GM03348 (cell line): ENCODE results near the gene HLA-DPB1.
A peak's percentile ranks its signal among the peaks of the same experiment; 100 is the strongest.

ENCODE experiments used
- DNase-seq: peaks from one replicate; pipeline ENCODE4 v3.0.0; 2012; ENCODE audit warnings: low spot score

HLA-DPB1 gene

DNA sequence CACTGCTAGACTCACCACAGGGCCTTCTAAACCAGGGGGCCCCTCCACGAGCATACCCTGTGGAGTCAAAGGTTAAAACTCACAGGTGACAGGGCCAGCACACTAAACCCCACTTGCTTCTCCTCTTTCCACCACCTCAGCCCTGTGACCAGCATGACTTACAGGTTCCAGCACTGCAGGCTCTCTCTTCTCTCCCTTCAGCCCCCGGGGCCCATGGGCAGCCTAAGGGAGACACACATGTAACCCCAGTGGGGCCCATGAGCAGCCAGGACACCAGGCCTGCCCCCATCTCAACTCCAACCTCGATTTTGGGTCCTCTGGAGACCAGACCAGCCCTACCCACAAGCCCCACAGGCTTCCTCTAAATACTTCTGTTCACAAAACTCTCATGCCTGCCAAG lies 28.0 kb downstream of the HLA-DPB1 start:
- DNase-seq: no peak

DNA sequence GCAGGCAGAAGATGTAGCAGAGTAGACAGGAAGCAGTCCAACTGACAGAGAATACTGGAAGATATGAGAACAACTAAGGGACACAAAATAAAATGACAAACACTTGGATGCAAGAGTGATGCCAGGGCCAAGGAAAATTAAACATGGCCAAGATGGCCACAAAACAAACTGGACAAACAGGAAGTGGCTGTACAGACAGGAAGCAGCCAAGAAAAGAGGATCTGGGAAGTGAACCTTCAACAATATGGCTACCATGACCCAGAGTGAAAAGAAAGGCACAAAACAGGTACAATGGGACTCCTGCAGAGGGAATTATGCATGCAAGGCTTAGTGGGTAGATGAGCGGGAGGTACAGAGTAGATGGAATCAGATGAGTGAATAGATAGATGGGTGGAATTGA lies 29.1 kb downstream of the HLA-DPB1 start:
- no peak for DNase-seq

DNA sequence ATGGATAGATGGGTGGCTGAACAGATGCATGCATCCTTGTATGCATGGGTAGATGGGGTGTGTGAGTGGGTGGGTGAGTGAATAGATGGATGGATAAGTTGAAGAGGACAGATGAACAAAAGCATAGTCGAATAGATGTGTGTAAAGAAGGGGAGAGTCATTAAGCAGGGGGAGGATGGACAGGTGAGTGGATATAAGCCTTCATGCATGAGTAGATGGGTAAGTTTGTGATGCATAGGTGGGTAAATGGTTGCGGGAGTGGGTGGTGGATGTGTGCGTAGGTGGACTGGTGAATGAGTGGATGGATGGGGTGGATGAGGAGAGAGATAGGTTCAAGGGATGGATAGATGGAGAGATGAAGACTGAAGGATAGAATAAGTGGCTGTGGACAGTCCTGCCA lies 29.6 kb downstream of the HLA-DPB1 start:
- no peak for DNase-seq

DNA sequence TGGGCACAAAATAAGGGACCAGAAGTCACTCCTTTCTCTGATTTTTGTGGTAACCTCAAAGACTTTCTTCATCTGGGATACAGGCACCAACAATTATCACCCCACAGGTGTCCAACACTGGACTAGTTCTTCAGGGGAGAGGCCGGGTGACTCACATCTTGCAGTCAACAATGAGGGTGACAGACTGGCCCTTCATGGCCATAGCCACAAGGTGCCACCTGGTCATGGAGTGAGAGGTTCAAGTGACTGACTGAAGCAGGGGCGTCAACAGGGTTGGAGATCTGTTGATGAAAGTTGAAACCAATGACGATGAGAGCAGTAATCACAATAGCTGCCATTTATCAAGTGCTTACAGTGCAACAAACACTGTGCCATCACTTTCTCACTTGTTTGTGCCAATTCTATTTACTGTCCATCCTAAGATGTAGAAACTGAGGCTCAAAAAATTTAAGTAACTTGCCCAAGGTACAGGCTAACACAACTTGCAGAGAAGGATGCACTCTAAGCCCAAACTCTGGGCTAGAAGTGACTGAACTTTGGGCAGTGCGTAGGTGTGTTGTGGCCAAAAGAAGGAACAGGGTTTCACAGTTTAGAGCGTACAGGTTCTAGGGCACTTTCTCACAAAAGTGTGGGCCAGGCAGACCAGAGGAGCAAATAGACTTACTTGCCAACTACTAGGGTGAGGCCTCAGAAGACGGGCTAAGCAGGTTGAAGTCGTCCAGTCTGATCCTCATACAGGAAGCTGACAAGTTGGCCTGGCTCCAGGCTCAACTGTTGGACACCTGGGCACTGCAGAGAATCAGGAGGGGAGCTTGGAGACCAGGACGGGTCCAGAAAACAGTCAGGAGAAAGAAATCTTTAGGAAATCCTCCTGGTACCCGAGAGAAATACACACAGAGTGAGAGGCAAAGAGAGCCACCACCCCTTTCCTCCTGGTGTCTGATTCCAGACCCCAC lies 30.4 kb downstream of the HLA-DPB1 start:
- no peak for DNase-seq

DNA sequence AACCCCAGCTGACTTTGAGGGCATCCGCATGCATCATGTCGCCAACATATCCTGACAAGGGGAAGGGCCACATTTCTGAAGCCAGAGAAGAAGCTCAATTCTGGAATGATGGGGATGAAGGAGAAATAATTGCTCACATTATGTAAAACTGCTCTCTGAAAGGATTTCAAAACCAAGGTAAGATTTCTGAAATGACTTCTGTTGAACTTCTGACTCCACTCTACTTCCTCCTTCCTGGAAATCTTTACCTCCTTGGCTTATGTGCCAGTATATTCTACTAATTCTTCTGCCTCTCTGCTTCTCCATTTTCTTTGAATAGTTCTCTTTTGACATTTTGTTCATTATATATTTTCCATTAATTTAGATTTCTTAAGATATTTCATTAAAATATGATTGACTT lies 31.9 kb downstream of the HLA-DPB1 start:
- no peak for DNase-seq

DNA sequence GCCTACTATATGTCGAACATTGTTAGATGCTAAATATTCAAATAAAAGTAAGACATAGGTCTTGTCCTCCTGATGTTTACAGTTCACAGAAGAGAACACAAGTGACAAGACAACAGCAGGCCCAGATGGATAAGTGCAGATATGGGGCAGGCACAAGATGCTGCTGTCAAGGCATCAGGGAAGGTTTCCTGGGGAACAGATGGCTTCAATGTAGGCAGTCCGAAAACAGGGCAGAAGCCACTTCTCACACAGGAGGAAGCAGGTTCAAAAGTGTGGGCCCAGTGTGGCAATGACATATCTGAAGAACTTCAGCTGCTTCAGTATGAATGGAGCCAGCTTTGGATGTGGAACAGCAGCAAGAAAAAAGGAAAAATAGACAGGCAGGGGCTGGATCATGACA lies 32.5 kb downstream of the HLA-DPB1 start:
- no peak for DNase-seq

DNA sequence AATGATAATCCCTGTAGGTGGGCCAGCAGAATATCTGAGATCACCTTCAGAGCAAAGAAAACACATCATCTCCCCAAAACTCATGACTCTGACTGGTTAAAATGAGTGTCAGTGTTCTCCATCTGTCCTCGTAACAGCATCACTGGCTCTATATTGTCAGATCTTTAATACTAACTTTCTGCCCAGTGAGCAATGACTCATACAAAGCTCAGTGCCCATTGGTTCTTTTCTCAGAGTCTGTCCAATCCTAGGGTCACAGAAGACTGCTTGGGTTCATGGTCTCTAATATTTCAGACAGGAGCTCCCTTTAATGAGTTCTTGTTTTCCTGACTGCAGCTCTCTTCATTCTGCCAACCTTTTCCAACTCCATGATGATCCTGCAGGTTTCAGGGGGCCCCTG lies 36.4 kb downstream of the HLA-DPB1 start:
- DNase-seq: peak; percentile 78

DNA sequence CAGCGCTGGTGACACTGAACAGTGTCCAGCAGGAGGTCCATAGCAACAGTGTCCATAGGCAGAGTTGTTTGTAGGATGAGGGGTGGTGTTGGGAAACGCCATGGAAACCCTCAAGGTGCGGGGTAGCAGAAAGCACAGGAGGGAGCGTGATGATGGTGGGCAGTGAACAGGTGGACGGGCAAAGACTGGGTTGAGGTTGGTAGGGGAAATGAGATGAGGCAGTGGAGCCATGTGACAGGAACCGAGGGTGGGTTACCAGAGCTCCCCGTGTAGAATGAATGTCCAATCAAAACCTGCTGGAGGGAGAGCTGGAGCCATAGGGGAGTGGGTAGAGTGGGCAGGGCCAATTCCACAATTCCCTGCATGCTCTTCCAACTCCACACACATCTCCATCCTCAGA lies 38.0 kb downstream of the HLA-DPB1 start:
- DNase-seq: no peak

DNA sequence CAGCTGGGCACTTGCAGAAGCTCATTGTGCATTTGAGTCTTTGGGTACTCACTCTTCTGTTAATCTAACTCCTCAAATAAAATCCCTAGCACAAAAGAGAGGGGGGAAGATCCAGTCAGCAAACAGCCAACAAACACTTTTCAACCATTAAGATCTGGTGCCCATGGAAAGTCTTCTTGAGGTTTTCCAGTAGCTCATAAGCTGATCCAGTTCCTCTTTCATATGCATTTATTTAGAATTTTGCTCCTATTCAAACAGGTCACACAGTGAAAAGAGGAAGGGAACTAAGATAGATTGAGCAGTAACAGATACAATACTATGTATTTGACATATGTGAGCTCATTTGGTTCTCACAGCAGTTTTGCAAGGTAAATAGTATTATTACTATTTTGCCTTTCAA lies 38.6 kb downstream of the HLA-DPB1 start:
- no peak for DNase-seq

DNA sequence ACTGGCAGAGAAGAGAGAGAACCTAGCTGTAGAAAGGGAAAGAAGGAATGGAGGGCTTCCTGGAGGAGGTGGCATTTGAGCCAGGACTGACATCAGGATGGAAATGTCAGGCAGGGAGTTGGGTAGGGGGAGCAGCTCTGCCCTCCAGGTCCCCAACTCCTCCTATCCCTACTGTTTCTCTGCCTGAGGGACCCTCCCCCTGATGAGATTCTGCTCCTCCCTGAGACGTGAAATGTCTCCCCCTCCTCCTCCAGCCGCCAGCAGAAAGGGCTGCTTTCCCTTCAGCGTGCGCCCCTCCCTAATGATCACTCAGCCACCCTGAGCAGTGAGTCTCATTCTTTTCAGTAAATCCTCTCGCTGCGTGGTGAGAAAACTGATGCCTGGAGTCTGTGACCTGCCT lies 40.6 kb downstream of the HLA-DPB1 start:
- DNase-seq: no peak

DNA sequence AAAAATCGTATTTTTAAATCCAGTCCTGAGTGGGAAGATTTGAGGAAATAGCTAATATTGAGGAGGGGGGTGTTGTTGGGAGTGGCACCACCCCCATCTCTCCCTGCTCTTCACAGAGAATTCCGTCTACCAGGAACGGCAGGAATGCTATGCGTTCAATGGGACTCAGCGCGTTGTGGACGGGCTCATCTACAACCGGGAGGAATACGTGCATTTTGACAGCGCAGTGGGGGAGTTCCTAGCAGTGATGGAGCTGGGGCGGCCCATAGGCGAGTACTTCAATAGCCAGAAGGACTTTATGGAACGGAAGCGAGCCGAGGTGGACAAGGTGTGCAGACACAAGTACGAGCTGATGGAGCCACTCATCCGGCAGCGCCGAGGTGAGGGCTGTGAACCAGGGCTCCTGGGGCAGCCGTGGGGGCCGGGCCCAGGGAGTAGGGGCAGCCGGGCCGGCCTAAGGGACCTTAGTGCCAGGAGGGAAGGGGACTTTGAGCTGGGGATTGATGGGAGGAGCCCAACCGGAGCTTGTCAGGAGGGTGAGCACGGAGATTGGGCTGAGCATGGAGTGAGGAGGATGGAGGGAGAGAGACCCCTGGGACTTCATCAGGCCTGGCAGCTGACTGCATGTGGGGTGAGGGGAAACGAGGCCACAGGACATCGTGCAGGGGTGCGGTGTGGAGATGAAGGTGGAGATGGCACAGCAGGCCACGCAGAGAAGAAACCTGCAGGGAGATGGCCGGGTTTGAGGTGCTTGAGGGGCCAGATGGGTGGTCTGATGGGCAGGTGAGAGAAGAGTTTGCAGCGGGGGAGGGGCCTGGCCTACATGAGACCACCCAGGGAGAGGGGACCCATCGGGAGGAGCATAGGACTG lies 41.3 kb downstream of the HLA-DPB1 start:
- DNase-seq: no peak

DNA sequence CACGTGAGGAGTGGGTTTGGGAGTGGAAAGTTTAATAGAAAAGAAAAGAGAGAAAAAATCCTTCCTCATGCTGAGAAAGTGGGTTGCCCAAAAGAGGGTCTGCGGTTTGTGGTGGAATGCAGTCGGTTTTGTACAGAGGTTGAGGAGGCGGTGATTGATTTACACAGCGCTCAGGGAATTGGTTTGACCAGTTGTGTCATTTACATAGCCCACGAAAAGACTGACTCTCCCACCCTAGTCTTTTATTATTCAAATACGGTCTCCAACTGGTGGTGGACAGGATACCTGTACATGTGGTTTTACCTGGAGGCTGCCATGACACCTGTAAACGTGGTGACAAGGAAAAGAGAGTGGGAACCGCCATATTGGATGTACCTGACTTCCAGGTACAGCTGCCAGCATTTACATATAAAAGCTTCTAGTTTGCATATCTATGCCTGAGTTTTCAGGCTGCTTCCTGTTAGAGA lies 42.1 kb downstream of the HLA-DPB1 start:
- no peak for DNase-seq

DNA sequence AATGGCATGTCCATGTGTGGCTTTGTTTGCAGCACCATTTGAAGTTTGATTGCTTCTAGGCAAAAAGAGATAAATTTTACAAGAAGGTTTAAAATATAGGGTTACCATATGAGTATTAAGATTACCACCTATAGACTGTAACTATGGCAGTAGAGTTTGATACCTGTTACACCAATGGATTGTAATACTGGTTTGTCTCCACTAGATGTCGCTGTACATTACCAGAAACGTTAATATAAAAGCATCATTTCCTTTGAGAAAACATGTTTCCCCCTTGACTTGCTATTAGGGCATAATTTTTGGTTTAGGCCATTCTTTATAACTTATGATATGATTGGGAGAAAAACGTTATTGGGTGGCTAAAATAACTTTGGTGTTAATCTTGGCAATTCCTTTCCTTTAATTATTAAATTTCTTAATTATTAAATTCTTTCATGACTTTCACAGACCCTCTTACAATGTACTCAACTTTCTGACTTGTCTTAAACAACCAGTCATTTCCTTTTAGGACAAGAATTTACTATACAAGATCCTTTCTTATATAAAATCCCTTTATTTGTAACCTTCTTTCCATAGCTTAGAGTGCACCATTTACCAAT lies 42.8 kb downstream of the HLA-DPB1 start:
- DNase-seq: peak; percentile 47

DNA sequence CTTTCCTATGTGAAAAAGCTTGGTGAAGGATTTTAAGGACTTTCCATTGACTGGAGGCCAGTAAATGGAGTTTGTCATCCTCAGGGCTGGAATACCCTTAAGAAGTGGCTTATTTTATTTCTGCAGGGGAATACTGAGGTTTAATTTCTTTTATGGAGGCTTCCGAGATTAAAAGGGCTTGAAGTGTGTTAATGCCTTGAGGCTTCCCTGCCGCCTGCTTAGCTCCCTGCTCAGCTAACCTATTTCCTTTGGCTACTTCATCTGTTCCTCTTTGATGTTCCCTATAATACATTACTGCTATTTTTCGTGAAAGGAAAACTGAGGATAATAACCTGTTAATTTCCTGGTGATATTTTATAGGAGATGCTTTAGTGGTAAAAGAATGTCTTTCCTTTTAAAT lies 44.2 kb downstream of the HLA-DPB1 start:
- no peak for DNase-seq

DNA sequence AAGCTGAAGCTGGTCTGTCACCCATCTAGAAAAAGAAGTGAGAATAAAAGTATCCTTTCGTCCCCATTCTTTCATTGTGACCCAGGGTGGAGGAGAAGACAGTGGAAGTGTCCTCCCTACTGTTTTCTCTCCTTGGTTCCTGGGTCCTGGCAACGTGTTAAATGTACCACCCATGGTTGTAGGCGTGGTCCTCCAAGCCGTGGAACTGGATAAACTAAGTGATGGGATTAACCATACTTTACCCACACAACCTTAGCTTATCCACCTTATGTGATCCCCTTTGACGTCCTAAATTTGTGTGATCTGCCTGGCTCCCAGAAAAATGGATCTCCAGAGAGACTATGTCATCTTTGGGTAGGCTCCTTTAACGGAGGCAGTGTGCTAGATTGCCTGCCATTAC lies 47.4 kb downstream of the HLA-DPB1 start:
- DNase-seq: no peak

DNA sequence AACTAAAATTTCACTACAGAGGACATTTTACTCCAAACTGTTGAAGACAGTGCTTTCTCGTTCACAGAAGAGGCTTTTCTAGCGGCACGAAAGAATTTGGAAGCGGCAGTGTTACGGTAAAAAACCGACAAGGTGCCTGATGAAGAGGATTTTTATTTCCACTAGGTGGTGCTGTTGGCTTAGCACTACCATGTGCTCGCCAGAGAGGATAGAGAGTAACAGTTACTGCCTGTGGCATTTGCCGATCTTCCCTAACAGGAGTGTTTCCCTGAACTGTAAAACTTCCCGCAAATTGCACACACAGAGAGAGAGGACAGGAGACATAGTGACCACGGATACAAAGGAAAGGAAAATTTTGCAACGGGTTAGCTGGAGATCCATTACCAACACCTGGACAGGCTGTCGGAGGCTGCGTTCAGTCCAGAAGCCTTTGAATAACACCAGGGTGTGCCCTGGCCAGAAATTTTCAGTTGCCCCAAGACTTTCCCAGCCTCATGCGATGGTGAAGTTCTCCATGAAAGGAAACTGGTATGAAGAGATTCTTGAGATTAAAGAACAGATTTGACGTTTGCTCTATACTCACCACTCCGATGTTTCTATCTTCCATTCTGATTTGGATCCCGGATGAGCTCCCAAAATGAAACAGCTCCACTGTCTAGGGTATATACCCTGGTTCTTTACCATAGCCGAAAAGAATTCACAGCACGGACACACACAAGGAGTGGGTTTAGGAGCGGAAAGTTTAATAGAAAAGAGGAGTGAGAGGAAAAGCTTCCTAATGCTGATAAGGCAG lies 48.1 kb downstream of the HLA-DPB1 start:
- DNase-seq: peak; percentile 24

DNA sequence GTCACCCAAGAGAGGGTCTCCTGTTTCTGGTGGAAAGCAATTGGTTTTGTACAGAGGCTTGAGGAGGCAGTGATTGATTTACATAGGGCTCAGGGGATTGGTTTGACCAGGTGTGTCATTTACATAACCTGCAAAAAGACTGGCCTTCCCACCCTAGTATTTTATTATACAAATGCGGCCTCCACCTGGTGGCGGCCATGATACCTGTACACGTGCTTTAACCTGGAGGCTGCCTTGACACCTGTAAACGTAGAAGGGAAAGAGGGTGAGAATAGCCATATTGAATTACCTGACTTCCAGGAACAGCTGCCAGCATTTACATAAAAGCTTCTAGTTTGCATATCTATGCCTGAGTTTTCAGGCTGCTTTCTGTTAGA lies 48.7 kb downstream of the HLA-DPB1 start:
- no peak for DNase-seq

DNA sequence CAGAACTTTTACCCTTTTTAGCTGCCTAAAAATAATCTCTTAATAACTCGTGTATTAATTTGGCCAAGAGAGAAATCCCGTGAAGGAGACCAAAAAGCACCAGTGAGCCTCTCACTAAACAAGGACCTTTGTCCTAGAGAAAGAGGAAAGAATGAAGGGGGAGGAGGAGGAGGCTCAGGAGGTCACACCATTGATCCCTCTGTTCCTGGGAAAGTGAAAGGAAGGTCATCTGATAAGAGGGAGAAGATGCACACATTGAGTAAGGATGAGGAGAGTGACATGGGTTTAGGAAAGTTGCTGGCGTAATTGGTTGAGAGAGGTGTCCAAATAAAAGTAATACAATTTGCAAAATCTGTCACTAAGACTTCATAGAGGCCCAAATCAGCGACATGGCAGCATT lies 49.2 kb downstream of the HLA-DPB1 start:
- no peak for DNase-seq

DNA sequence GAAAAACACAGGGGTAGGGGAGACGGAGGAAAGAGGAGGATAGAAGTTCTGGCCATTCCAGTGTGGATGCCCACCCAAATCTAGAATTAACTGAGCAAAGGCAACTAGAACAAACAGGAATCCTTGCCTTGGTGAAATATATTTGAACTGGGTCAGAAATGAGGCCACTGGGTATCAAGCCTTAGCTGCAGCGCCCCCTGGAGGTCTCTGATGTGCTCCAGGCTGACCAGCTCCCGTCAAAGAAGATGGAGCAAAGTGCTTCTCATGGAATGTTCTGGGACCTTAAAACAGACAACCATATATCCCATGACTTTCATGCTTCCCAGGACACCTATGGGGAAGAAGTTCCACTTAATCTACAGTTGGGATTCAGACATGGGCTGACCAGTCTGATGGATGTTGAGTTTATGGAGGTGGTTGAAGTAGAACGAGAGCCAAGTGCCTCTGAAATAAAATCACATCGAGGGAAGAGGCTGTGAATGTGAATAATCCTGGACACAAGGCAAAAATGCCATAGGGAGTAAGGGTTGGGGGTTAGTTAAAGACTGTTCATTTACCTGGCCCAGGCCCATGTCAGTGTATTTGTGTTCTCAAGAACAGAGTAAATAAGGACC lies 50.4 kb downstream of the HLA-DPB1 start:
- DNase-seq: peak; percentile 67

DNA sequence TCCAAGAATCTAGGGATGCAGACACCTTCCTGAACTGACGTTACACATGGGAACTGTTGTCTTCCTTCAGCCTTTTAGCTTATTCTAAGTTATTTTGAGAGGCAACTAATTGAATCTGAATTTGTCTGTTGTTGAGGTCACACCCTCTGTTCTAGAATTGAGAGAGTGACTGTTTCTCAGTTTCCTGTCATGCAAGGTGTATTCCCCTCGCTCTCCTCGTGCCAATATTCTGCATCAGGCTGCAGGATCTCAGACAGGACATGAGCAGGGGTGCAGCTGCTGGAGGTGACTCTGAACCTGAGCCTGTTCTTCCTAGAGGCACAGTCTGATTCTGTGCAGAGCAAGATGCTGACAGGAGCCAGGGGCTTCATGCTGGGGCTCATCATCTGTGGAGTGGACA lies 52.5 kb downstream of the HLA-DPB1 start:
- no peak for DNase-seq

DNA sequence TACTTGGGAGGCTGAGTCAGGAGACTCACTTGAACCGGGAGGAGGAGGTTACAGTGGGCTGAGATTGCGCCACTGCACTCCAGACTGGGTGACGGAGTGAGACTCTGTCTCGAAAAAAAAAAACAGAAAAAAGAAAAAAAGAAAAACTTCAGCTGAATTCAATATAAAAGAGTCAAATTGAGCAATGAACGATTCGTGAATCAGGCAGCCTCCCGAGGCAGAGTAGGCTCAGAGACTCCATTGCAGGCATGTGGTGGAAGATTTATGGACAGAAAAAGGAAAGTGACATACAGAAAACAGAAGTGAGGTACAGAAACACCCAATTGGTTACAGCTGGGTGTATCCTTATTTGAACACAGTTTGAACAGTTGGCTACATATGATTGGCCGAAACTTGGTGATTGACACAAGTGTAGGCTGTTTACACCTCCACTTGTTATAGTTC lies 56.3 kb downstream of the HLA-DPB1 start:
- DNase-seq: no peak
